Breast epithelium (tissue), 3 donors: Measurements from ENCODE around the gene IQSEC3.

Experiments
- POLR2A ChIP-seq: fragments of 450-650 bp; IDR thresholded peaks from one replicate; pipeline ENCODE4 v1.6.1; 2016; ENCODE audit warnings: antibody characterized with exemption, mild to moderate bottlenecking, moderate library complexity
- TF ChIP-seq, protein P1 (sequence below), 3 donors: fragments of 450-650 bp; IDR thresholded peaks; one replicate each; pipeline ENCODE4 v1.5.1; 2016 to 2017; ENCODE audit warnings: antibody characterized with exemption in 3 of 3, mild to moderate bottlenecking in 3 of 3, moderate library complexity in 3 of 3

- TF ChIP-seq, protein P1, sequence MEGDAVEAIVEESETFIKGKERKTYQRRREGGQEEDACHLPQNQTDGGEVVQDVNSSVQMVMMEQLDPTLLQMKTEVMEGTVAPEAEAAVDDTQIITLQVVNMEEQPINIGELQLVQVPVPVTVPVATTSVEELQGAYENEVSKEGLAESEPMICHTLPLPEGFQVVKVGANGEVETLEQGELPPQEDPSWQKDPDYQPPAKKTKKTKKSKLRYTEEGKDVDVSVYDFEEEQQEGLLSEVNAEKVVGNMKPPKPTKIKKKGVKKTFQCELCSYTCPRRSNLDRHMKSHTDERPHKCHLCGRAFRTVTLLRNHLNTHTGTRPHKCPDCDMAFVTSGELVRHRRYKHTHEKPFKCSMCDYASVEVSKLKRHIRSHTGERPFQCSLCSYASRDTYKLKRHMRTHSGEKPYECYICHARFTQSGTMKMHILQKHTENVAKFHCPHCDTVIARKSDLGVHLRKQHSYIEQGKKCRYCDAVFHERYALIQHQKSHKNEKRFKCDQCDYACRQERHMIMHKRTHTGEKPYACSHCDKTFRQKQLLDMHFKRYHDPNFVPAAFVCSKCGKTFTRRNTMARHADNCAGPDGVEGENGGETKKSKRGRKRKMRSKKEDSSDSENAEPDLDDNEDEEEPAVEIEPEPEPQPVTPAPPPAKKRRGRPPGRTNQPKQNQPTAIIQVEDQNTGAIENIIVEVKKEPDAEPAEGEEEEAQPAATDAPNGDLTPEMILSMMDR (IDR thresholded peaks at IDR 0.05) = no peak
- no peak for TF ChIP-seq POLR2A
Observed at GRCh38 chr12:177336-177979, 110.9 kb downstream of the IQSEC3 start.
